Neural progenitor cell (in vitro differentiated cells): Measurements from ENCODE around the gene ZMPSTE24.

ENCODE experiments used
- EZH2 ChIP-seq: fragments of 200-600 bp; sonication (generic); IDR thresholded peaks from 2 replicates; pipeline ENCODE4 v1.6.1; 2017; ENCODE audit warnings: antibody characterized with exemption, mild to moderate bottlenecking, moderate library complexity
- EZH2phosphoT487 ChIP-seq: fragments of 200-600 bp; sonication (generic); IDR thresholded peaks from 2 replicates; pipeline ENCODE4 v1.6.1; 2017; ENCODE audit warnings: antibody characterized with exemption
- TF ChIP-seq, protein P1 (sequence below): fragments of 200-600 bp; sonication (generic); IDR thresholded peaks from 2 replicates; pipeline ENCODE4 v1.5.1; 2017; ENCODE audit warnings: antibody characterized with exemption, mild to moderate bottlenecking

DNA sequence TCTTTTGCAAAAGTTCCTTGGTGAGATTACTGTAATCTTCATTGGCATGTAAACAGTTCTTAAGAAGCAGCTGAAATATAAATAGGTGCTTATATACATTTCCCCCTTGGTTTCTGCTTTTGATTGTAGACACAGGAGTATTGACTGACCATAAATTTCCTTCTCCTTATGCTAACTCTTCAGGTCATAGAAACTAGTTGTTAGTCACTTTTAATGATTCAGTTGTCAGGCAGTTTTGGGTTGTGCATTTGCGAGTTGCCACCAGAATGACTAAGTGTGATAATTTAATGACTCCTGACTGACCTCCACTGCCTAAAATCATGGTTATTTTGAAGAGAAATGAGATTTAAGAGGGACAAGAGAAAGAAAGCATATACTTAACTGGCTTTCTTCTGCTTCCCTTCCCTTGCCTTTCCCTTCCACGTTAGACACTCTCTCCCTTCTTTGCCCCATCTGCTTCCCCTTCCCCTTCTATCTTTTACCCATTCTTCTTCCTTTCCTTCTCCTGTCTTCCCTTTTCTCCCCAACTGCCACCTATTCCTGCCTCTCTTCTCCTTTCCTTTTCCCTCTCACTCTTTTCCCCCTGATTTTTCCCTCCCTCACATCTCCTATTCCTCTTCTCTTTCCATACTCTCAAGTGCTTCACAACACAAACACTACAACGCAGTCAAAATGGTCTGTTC, 12.3 kb downstream of the ZMPSTE24 start:
- TF ChIP-seq, protein P1, sequence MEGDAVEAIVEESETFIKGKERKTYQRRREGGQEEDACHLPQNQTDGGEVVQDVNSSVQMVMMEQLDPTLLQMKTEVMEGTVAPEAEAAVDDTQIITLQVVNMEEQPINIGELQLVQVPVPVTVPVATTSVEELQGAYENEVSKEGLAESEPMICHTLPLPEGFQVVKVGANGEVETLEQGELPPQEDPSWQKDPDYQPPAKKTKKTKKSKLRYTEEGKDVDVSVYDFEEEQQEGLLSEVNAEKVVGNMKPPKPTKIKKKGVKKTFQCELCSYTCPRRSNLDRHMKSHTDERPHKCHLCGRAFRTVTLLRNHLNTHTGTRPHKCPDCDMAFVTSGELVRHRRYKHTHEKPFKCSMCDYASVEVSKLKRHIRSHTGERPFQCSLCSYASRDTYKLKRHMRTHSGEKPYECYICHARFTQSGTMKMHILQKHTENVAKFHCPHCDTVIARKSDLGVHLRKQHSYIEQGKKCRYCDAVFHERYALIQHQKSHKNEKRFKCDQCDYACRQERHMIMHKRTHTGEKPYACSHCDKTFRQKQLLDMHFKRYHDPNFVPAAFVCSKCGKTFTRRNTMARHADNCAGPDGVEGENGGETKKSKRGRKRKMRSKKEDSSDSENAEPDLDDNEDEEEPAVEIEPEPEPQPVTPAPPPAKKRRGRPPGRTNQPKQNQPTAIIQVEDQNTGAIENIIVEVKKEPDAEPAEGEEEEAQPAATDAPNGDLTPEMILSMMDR = no peak
- no peak for TF ChIP-seq EZH2
- no peak for TF ChIP-seq EZH2phosphoT487
